Measurements from ENCODE around the gene MEX3C. TPM values are rescaled to one million over a fixed set of nuclear protein-coding genes. Genes with fewer than 3 reads are reported as not detected.
A peak's percentile ranks its signal among the peaks of the same experiment; 100 is the strongest.

MEX3C gene
- 36.5 and 38.1 TPM in 2 replicates for total RNA-seq (2014; rRNA removed; shearing (Covaris generic))

GRCh38 chr18:51197661-51198424, at the start of gene MEX3C:
TSS of gene MEX3C (minus strand) at chr18:51197681. CDS start at chr18:51197320, 361 bp downstream.
- DNase-seq (ENCODE audit: low read depth) = peak; percentile 97

GRCh38 chr18:51241226-51241625, 43.7 kb upstream of the MEX3C start:
- DNase-seq (ENCODE audit: low read depth) = no peak

- peak; percentile 90 for DNase-seq (ENCODE audit: low read depth)
These were observed 38.7 kb upstream of the MEX3C start for GRCh38 chr18:51236225-51236624.

- DNase-seq (ENCODE audit: low read depth) = peak; percentile 74
These were observed 37.7 kb upstream of the MEX3C start for GRCh38 chr18:51235009-51235789.

- DNase-seq (ENCODE audit: low read depth) = peak; percentile 13
These were observed 36.9 kb upstream of the MEX3C start for GRCh38 chr18:51234117-51235008.

- DNase-seq (ENCODE audit: low read depth) = no peak
These were observed 31.8 kb upstream of the MEX3C start for GRCh38 chr18:51229328-51229727.

- DNase-seq (ENCODE audit: low read depth) = no peak
These were observed 30.2 kb upstream of the MEX3C start for GRCh38 chr18:51227660-51228059.

GRCh38 chr18:51226587-51227350, 29.3 kb upstream of the MEX3C start:
- no peak for DNase-seq (ENCODE audit: low read depth)

GRCh38 chr18:51226068-51226467, 28.6 kb upstream of the MEX3C start:
- DNase-seq (ENCODE audit: low read depth) = peak; percentile 28

GRCh38 chr18:51212606-51213005, 15.1 kb upstream of the MEX3C start:
- DNase-seq (ENCODE audit: low read depth) = no peak

GRCh38 chr18:51211552-51211951, 14.1 kb upstream of the MEX3C start:
- DNase-seq (ENCODE audit: low read depth) = peak; percentile 95

- DNase-seq (ENCODE audit: low read depth) = peak; percentile 55
These were observed 445 bp downstream of the MEX3C start for GRCh38 chr18:51196811-51197660.

GRCh38 chr18:51196118-51196810, 1.2 kb downstream of the MEX3C start:
- peak; percentile 33 for DNase-seq (ENCODE audit: low read depth)

- peak; percentile 41 for DNase-seq (ENCODE audit: low read depth)
These were observed 1.9 kb downstream of the MEX3C start for GRCh38 chr18:51195451-51196117.

- no peak for DNase-seq (ENCODE audit: low read depth)
These were observed 2.4 kb downstream of the MEX3C start for GRCh38 chr18:51195086-51195450.

GRCh38 chr18:51194604-51195003, 2.9 kb downstream of the MEX3C start:
- DNase-seq (ENCODE audit: low read depth) = no peak

GRCh38 chr18:51193621-51194287, 3.7 kb downstream of the MEX3C start:
- DNase-seq (ENCODE audit: low read depth) = peak; percentile 24

GRCh38 chr18:51192696-51193095, 4.8 kb downstream of the MEX3C start:
- DNase-seq (ENCODE audit: low read depth) = no peak
